GM18519 (cell line): ENCODE data around the gene TRIM50.
"Not testable (repeated sequence)": the region's sequence is repeated elsewhere in the genome, so short reads cannot be mapped to it uniquely, and the experiment has no call there.

Source experiments
- ATAC-seq: cut with Tn5 transposase; IDR thresholded peaks from one replicate; pipeline ENCODE4 v1.9.1; 2021; ENCODE audit warnings: mild to moderate bottlenecking, moderate library complexity; ENCODE audit not compliant: unreplicated experiment, low FRiP score

The TRIM50 gene

GRCh38 chr7:73319541-73319940, 8.3 kb downstream of the TRIM50 start:
- not testable (repeated sequence) for ATAC-seq

- ATAC-seq: not testable (repeated sequence)
Observed at GRCh38 chr7:73318656-73319204, 9.2 kb downstream of the TRIM50 start.

- no peak for ATAC-seq
Observed at GRCh38 chr7:73316521-73316920, 11.4 kb downstream of the TRIM50 start.

GRCh38 chr7:73314271-73314670, 13.6 kb downstream of the TRIM50 start:
- no peak for ATAC-seq

GRCh38 chr7:73313521-73313906, 14.4 kb downstream of the TRIM50 start:
- no peak for ATAC-seq

- ATAC-seq: no peak
Observed at GRCh38 chr7:73312831-73313520, 14.9 kb downstream of the TRIM50 start.

GRCh38 chr7:73311421-73311820, 16.5 kb downstream of the TRIM50 start:
- ATAC-seq: not testable (repeated sequence)

GRCh38 chr7:73308665-73309214, 19.1 kb downstream of the TRIM50 start, which contains the start of gene NSUN5:
Gene NSUN5, minus strand, starts transcription at chr7:73308826. Its CDS starts 36 bp downstream, at chr7:73308790.
- ATAC-seq: peak; percentile 82

- ATAC-seq: peak; percentile 12
Observed at GRCh38 chr7:73308074-73308664, 19.7 kb downstream of the TRIM50 start.

GRCh38 chr7:73307436-73307835, 20.4 kb downstream of the TRIM50 start:
- no peak for ATAC-seq

- ATAC-seq: not testable (repeated sequence)
Observed at GRCh38 chr7:73304612-73305387, 23.1 kb downstream of the TRIM50 start.

GRCh38 chr7:73304071-73304470, 23.8 kb downstream of the TRIM50 start:
- no peak for ATAC-seq

GRCh38 chr7:73303546-73303945, 24.3 kb downstream of the TRIM50 start:
- ATAC-seq: no peak

- ATAC-seq: not testable (repeated sequence)
Observed at GRCh38 chr7:73302846-73303245, 25.0 kb downstream of the TRIM50 start.

GRCh38 chr7:73301108-73301507, 26.8 kb downstream of the TRIM50 start:
- not testable (repeated sequence) for ATAC-seq

- ATAC-seq: not testable (repeated sequence)
Observed at GRCh38 chr7:73299812-73300211, 28.1 kb downstream of the TRIM50 start.

- not testable (repeated sequence) for ATAC-seq
Observed at GRCh38 chr7:73297706-73298105, 30.2 kb downstream of the TRIM50 start.

- not testable (repeated sequence) for ATAC-seq
Observed at GRCh38 chr7:73297235-73297634, 30.6 kb downstream of the TRIM50 start.

GRCh38 chr7:73277210-73277609, 50.7 kb downstream of the TRIM50 start:
- not testable (repeated sequence) for ATAC-seq

- not testable (repeated sequence) for ATAC-seq
Observed at GRCh38 chr7:73267813-73268212, 60.1 kb downstream of the TRIM50 start.
